ENCODE data around the gene PEX5L. TPM values are rescaled to one million over a fixed set of nuclear protein-coding genes. Genes with fewer than 3 reads are reported as not detected.

The PEX5L gene
- polyA plus RNA-seq, 6 donors from 2014 or later = 0.13 TPM; not detected in 5

- peaks cover 16 to 31% (median 20%) of the 10 kb centered on the region in 3 donors for H3K27me3 Mint-ChIP-seq
- ATAC-seq (ENCODE audit: low read depth in 2 of 2) (no peak), DNase-seq (no peak)
- no peaks in the 10 kb centered on the region for H3K36me3 Mint-ChIP-seq
- peaks cover 0 to 1% (median 0%) of the 10 kb centered on the region in 7 donors for H3K9me3 Mint-ChIP-seq
- H3K4me1 Mint-ChIP-seq = no peaks in the 10 kb centered on the region
- H3K4me3 Mint-ChIP-seq = no peak overlapping the region
- no peak overlapping the region for H3K27ac Mint-ChIP-seq
These were observed 208.0 kb downstream of the PEX5L start for GRCh38 chr3:179828738-179829137.

GRCh38 chr3:179826247-179826637 is 210.5 kb downstream of the PEX5L start:
- Mint-ChIP-seq H3K9me3 (no peaks in the 10 kb centered on the region), H3K4me3 (no peak overlapping the region), H3K27me3 (peaks cover 13 to 21% (median 21%) of the 10 kb centered on the region in 3 donors), H3K36me3 (no peaks in the 10 kb centered on the region), H3K27ac (no peak overlapping the region), H3K4me1 (no peaks in the 10 kb centered on the region)
- DNase-seq (no peak), ATAC-seq (ENCODE audit: low read depth in 2 of 2) (no peak)

DNA sequence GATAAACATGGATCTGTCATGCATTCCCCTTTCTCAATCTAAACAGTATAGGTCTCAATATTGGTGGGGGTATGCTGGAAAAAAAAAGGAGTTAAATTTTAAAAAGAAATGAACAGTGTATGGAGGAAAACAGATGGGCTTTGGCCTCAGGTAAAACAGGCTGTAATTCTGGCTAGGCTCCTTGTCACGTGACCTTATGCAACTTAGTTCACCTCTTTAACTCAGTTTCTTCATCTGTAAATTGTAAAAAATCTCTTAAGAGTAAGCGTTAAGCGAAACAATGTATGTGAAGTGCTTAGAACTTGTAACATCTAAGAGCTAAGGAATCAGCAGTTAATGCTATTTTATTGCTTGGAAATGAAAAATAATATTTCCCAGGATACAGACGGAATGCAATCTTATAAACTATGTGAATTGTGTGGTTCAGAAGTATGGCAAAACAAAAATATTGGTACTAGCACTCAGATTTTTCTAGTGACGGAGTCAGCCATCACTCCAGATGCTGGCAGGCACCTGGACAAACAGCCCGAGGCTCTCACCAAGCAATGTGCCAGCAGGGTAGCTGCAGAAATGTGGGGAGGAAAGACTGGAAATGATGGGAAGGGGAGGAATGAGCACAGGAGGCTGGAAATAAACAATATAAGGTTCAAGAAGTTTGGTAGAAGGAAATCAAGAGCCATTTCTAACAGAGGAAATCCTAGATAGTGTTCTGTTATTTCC is 211.1 kb downstream of the PEX5L start:
- H3K9me3 Mint-ChIP-seq = no peaks in the 10 kb centered on the region
- peaks cover 18 to 26% (median 25%) of the 10 kb centered on the region in 3 donors for H3K27me3 Mint-ChIP-seq
- H3K4me3 Mint-ChIP-seq = no peak overlapping the region
- DNase-seq (no peak), ATAC-seq (ENCODE audit: low read depth in 2 of 2) (no peak)
- no peak overlapping the region for H3K27ac Mint-ChIP-seq
- H3K36me3 Mint-ChIP-seq = no peaks in the 10 kb centered on the region
- no peaks in the 10 kb centered on the region for H3K4me1 Mint-ChIP-seq

- H3K9me3 Mint-ChIP-seq = peaks cover 0 to 5% (median 0%) of the 10 kb centered on the region in 7 donors
These were observed 214.4 kb downstream of the PEX5L start for GRCh38 chr3:179822296-179822695.

GRCh38 chr3:179819379-179819778 is 217.4 kb downstream of the PEX5L start:
- H3K9me3 Mint-ChIP-seq = peaks cover 0 to 9% (median 0%) of the 10 kb centered on the region in 7 donors
- peaks cover 11 to 39% (median 33%) of the 10 kb centered on the region in 3 donors for H3K27me3 Mint-ChIP-seq
- no peak overlapping the region for H3K4me3 Mint-ChIP-seq
- DNase-seq (no peak), ATAC-seq (ENCODE audit: low read depth in 2 of 2) (no peak)
- H3K4me1 Mint-ChIP-seq = no peaks in the 10 kb centered on the region
- no peak overlapping the region for H3K27ac Mint-ChIP-seq
- H3K36me3 Mint-ChIP-seq = no peaks in the 10 kb centered on the region

More at GRCh38 chr3:179822296-179822695, 214.4 kb downstream of the PEX5L start:
- DNase-seq (no peak), ATAC-seq (ENCODE audit: low read depth in 2 of 2) (no peak)
- Mint-ChIP-seq H3K4me1 (no peaks in the 10 kb centered on the region), H3K27ac (no peak overlapping the region), H3K27me3 (peaks cover 21 to 46% (median 24%) of the 10 kb centered on the region in 3 donors), H3K36me3 (no peaks in the 10 kb centered on the region), H3K4me3 (no peak overlapping the region)

DNA sequence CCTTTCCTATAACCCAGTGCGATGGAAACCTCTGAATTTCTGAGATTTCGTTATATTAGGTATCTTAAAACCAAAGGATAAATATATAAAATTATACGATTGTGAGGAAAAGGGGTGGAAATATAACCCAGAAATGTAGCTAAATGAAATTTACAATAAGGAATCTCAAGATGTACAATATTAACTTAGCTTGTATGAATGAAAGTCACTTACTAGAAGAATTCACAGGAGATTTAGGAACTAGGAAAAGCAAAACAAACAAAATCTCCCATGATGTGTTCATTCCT is 224.7 kb downstream of the PEX5L start:
- H3K27me3 Mint-ChIP-seq = peaks cover 0 to 9% (median 6%) of the 10 kb centered on the region in 3 donors
- no peak overlapping the region for H3K4me3 Mint-ChIP-seq
- no peak overlapping the region for H3K27ac Mint-ChIP-seq
- DNase-seq = no peak
- no peak for ATAC-seq (ENCODE audit: low read depth in 2 of 2)
- H3K4me1 Mint-ChIP-seq = peaks cover 3 to 7% (median 4%) of the 10 kb centered on the region in 3 donors
- H3K36me3 Mint-ChIP-seq = no peaks in the 10 kb centered on the region
- H3K9me3 Mint-ChIP-seq = peaks cover 0 to 5% (median 0%) of the 10 kb centered on the region in 7 donors

DNA sequence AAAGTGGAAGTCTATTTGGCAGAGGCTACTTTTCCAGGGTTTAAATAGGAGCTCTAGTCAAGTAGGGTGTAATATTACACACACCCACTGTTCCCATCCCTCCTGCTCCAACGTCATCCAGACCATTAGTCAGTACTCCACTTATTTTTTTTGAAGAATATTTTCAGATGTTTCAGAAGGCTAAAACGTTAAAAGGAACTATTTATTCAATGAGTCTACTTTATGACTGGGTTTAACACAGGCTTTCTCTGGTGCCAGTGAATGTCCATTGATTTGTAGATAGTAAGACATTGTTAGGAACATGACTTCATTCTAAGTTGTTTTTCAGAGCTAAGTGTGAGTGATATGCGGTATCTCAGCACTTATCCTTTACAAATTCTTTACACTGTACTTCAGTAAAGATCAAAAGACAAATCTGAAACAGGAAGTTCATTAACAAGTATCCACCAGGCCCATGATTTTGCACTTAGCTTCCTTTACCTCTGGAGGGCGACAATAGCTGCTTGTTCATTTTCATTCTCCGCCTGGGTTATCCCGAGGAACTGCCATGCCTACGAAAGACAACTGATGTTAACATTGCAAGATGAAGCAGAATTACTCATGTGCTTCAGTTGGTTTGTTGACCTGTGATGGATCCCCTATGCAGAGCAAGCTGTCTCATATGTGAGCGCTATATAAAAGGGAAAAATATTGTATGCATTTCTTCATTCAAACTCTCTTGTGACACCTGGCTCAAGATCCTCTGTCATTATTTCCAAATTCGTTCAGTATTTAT is 225.2 kb downstream of the PEX5L start:
- Mint-ChIP-seq H3K36me3 (no peaks in the 10 kb centered on the region), H3K4me3 (no peak overlapping the region), H3K27ac (peak overlapping the region in 1 of 6 donors; percentile 51), H3K4me1 (peaks cover 3 to 7% (median 4%) of the 10 kb centered on the region in 3 donors), H3K27me3 (peaks cover 0 to 9% (median 6%) of the 10 kb centered on the region in 3 donors), H3K9me3 (peaks cover 0 to 4% (median 0%) of the 10 kb centered on the region in 7 donors)
- ATAC-seq (ENCODE audit: low read depth in 2 of 2) (peak; percentile 35 to 37), DNase-seq (no peak)

GRCh38 chr3:179809639-179810038 is 227.1 kb downstream of the PEX5L start:
- Mint-ChIP-seq H3K27ac (no peak overlapping the region), H3K9me3 (no peaks in the 10 kb centered on the region), H3K4me1 (peaks cover 3 to 7% (median 4%) of the 10 kb centered on the region in 3 donors), H3K27me3 (peaks cover 0 to 3% (median under 1%) of the 10 kb centered on the region in 3 donors), H3K4me3 (no peak overlapping the region), H3K36me3 (no peaks in the 10 kb centered on the region)
- ATAC-seq (ENCODE audit: low read depth in 2 of 2) (no peak), DNase-seq (no peak)

- Mint-ChIP-seq H3K4me3 (no peak overlapping the region), H3K9me3 (no peaks in the 10 kb centered on the region), H3K27ac (no peak overlapping the region), H3K27me3 (peaks cover 0 to 8% (median 4%) of the 10 kb centered on the region in 3 donors), H3K36me3 (no peaks in the 10 kb centered on the region), H3K4me1 (peaks cover 3 to 7% (median 4%) of the 10 kb centered on the region in 3 donors)
- ATAC-seq (ENCODE audit: low read depth in 2 of 2) (no peak), DNase-seq (no peak)
These were observed 229.1 kb downstream of the PEX5L start for GRCh38 chr3:179807588-179807987.

DNA sequence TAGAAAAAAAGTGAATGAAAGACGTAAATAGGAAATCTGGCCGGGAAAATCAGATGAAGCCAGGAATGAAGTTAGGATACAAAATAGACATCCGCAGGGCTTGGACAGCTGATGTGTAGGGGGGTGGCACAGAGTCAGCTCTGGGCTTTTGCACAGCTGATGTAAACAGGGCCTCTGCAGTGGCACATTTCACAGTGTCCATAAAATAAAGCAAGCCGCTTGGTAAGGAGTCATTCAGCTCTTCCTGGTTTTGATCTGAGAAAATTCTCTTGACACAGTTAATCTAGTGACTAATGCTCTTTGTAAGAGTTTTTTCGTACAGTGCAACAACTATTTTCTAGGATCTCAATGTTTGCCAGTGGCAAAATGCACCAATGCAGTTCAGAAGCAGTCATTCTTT is 230.6 kb downstream of the PEX5L start:
- Mint-ChIP-seq H3K4me3 (no peak overlapping the region), H3K27ac (no peak overlapping the region), H3K9me3 (no peaks in the 10 kb centered on the region), H3K4me1 (no peaks in the 10 kb centered on the region), H3K36me3 (no peaks in the 10 kb centered on the region), H3K27me3 (peaks cover 0 to 8% (median 4%) of the 10 kb centered on the region in 3 donors)
- no peak for ATAC-seq (ENCODE audit: low read depth in 2 of 2)
- no peak for DNase-seq

GRCh38 chr3:179801856-179802255 is 234.9 kb downstream of the PEX5L start:
- H3K9me3 Mint-ChIP-seq = no peaks in the 10 kb centered on the region
- DNase-seq (no peak), ATAC-seq (ENCODE audit: low read depth in 2 of 2) (no peak)
- no peaks in the 10 kb centered on the region for H3K4me1 Mint-ChIP-seq
- H3K27me3 Mint-ChIP-seq = peaks cover 0 to 8% (median 4%) of the 10 kb centered on the region in 3 donors
- no peaks in the 10 kb centered on the region for H3K36me3 Mint-ChIP-seq
- H3K27ac Mint-ChIP-seq = no peak overlapping the region
- H3K4me3 Mint-ChIP-seq = no peak overlapping the region

GRCh38 chr3:179801263-179801662 is 235.5 kb downstream of the PEX5L start:
- no peak for DNase-seq
- no peaks in the 10 kb centered on the region for H3K9me3 Mint-ChIP-seq
- peaks cover 0 to 8% (median 4%) of the 10 kb centered on the region in 3 donors for H3K27me3 Mint-ChIP-seq
- H3K4me3 Mint-ChIP-seq = no peak overlapping the region
- H3K27ac Mint-ChIP-seq = no peak overlapping the region
- ATAC-seq (ENCODE audit: low read depth in 2 of 2) = no peak
- H3K4me1 Mint-ChIP-seq = no peaks in the 10 kb centered on the region
- no peaks in the 10 kb centered on the region for H3K36me3 Mint-ChIP-seq

- H3K9me3 Mint-ChIP-seq = no peaks in the 10 kb centered on the region
- no peaks in the 10 kb centered on the region for H3K36me3 Mint-ChIP-seq
- H3K27ac Mint-ChIP-seq = no peak overlapping the region
- DNase-seq (no peak), ATAC-seq (ENCODE audit: low read depth in 2 of 2) (no peak)
- no peaks in the 10 kb centered on the region for H3K27me3 Mint-ChIP-seq
- no peaks in the 10 kb centered on the region for H3K4me1 Mint-ChIP-seq
- H3K4me3 Mint-ChIP-seq = no peak overlapping the region
These were observed 239.5 kb downstream of the PEX5L start for GRCh38 chr3:179797192-179797591.

GRCh38 chr3:179796421-179796820 is 240.3 kb downstream of the PEX5L start:
- H3K4me1 Mint-ChIP-seq = no peaks in the 10 kb centered on the region
- no peak overlapping the region for H3K4me3 Mint-ChIP-seq
- no peaks in the 10 kb centered on the region for H3K9me3 Mint-ChIP-seq
- ATAC-seq (ENCODE audit: low read depth in 2 of 2) = no peak
- H3K27me3 Mint-ChIP-seq = no peaks in the 10 kb centered on the region
- no peak for DNase-seq
- no peak overlapping the region for H3K27ac Mint-ChIP-seq
- no peaks in the 10 kb centered on the region for H3K36me3 Mint-ChIP-seq
